ENCODE results near the gene PRRT1. TPM values are rescaled to one million over a fixed set of nuclear protein-coding genes. Genes with fewer than 3 reads are reported as not detected.

Gene PRRT1
- total and polyA plus RNA-seq, 2 experiments from 2014 or later: 1.2 to 2.1 TPM

GRCh38 chr6:32116674-32117073 is 35.1 kb downstream of the PRRT1 start:
- Histone ChIP-seq H3K27me3 (replicated peaks; ENCODE audit: insufficient read depth) (no peaks in the 10 kb centered on the region), H2AFZ (no peak overlapping the region), H3K27ac (no peak overlapping the region), H3K9me2 (ENCODE audit: insufficient read depth) (no peaks in the 10 kb centered on the region), H4K20me1 (ENCODE audit: insufficient read depth) (no peaks in the 10 kb centered on the region), H3F3A (ENCODE audit: insufficient read depth) (peaks cover 27% of the 10 kb centered on the region), H3K36me3 (ENCODE audit: low read depth) (peaks cover 5% of the 10 kb centered on the region; the same call in 1 of the 2 replicates), H3K4me1 (ENCODE audit: insufficient read depth) (peaks cover 39% of the 10 kb centered on the region), H3K9me3 (ENCODE audit: low read depth) (no peaks in the 10 kb centered on the region), H3K9ac (no peak overlapping the region), H3K4me3 (no peak overlapping the region), H3K4me2 (ENCODE audit: unreplicated experiment) (no peak overlapping the region), H3K79me2 (ENCODE audit: insufficient read depth) (no peaks in the 10 kb centered on the region)
- TF ChIP-seq EZH2 (IDR thresholded peaks at IDR 0.05; ENCODE audit: insufficient read depth, poor library complexity, severe bottlenecking): no peak
- TF ChIP-seq EZH2phosphoT487 (IDR thresholded peaks at IDR 0.05; ENCODE audit: insufficient read depth, low read depth): no peak
- 94 to 95% methylated on average over 7 of the region's 7 CpGs for WGBS, 2 experiments (ENCODE audit: low coverage in 1 of 2, low lambda C conversion rate in 2 of 2, missing lambda C conversion rate in 2 of 2)
- DNase-seq: peak; percentile 45
- in situ Hi-C loops (cut with MboI): no loop called here

DNA sequence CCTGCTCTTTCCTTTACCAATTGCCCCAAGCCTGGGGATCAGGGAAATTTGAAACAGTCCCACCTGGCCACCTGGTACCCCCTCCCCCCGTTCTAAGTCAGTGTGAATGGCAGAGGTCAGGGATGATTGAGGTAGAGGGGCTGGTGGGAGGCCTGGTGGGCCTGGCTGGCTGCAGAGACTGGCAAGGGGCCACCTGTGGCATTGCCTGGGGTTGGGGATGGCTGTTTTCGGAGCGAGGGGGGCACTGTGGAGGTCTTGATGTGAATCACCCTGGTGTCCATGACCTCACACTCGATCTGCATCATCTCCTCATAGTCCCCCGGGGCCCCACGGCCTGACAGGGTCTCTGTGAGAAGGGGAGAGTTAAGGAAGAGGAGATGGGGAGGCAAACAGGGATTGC is 36.1 kb downstream of the PRRT1 start:
- 69 to 75% methylated on average over 6 of the region's 6 CpGs for WGBS, 2 experiments (ENCODE audit: low coverage in 1 of 2, low lambda C conversion rate in 2 of 2, missing lambda C conversion rate in 2 of 2)
- no peak overlapping the region for H3K4me2 ChIP-seq (ENCODE audit: unreplicated experiment)
- peaks cover 27% of the 10 kb centered on the region for H3F3A ChIP-seq (ENCODE audit: insufficient read depth)
- H3K4me3 ChIP-seq: no peak overlapping the region
- no peaks in the 10 kb centered on the region for H3K9me2 ChIP-seq (ENCODE audit: insufficient read depth)
- no peak for DNase-seq
- TF ChIP-seq EZH2phosphoT487 (IDR thresholded peaks at IDR 0.05; ENCODE audit: insufficient read depth, low read depth) (no peak), EZH2 (IDR thresholded peaks at IDR 0.05; ENCODE audit: insufficient read depth, poor library complexity, severe bottlenecking) (no peak)
- no peaks in the 10 kb centered on the region for H3K79me2 ChIP-seq (ENCODE audit: insufficient read depth)
- peak overlapping the region; percentile 98 for H3K27ac ChIP-seq
- H3K27me3 ChIP-seq (replicated peaks; ENCODE audit: insufficient read depth): no peaks in the 10 kb centered on the region
- H4K20me1 ChIP-seq (ENCODE audit: insufficient read depth): no peaks in the 10 kb centered on the region
- no peaks in the 10 kb centered on the region; the same call in none of the 2 replicates for H3K36me3 ChIP-seq (ENCODE audit: low read depth)
- no peaks in the 10 kb centered on the region for H3K9me3 ChIP-seq (ENCODE audit: low read depth)
- H3K9ac ChIP-seq: peak overlapping the region; percentile 82
- in situ Hi-C loops (cut with MboI): no loop called here
- H2AFZ ChIP-seq: no peak overlapping the region
- H3K4me1 ChIP-seq (ENCODE audit: insufficient read depth): peaks cover 43% of the 10 kb centered on the region

DNA sequence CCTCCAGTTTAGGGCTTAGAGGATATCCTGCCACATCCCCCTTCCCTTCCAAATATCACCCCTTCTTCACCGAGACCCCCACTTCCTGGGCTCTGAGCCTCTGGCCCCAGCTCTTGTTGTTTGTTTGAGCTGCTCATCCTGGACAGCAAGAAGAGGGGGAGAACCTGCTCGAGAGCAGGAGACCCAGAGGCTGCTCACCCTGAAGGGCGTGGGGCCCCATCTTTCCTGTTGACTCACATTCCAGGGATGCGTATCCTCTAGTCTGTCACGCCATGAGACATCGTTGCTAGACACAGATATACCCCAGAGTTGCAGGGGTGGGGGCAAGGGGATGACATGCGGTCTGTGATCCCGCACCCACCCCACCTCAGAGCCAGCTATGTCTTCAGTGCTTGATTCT is 36.9 kb downstream of the PRRT1 start:
- H3K27me3 ChIP-seq (replicated peaks; ENCODE audit: insufficient read depth): no peaks in the 10 kb centered on the region
- peak overlapping the region; percentile 82 for H3K9ac ChIP-seq
- TF ChIP-seq EZH2 (IDR thresholded peaks at IDR 0.05; ENCODE audit: insufficient read depth, poor library complexity, severe bottlenecking) (no peak), EZH2phosphoT487 (IDR thresholded peaks at IDR 0.05; ENCODE audit: insufficient read depth, low read depth) (no peak)
- WGBS, 2 experiments (ENCODE audit: low coverage in 1 of 2, low lambda C conversion rate in 2 of 2, missing lambda C conversion rate in 2 of 2): 11 to 13% methylated on average over 8 of the region's 8 CpGs
- H4K20me1 ChIP-seq (ENCODE audit: insufficient read depth): no peaks in the 10 kb centered on the region
- DNase-seq: peak; percentile 98
- H3K9me3 ChIP-seq (ENCODE audit: low read depth): no peaks in the 10 kb centered on the region
- H3K36me3 ChIP-seq (ENCODE audit: low read depth): no peaks in the 10 kb centered on the region; the same call in none of the 2 replicates
- no peaks in the 10 kb centered on the region for H3K9me2 ChIP-seq (ENCODE audit: insufficient read depth)
- H2AFZ ChIP-seq: no peak overlapping the region
- H3K4me2 ChIP-seq (ENCODE audit: unreplicated experiment): peak overlapping the region; percentile 56
- in situ Hi-C loops (cut with MboI): no loop called here
- H3F3A ChIP-seq (ENCODE audit: insufficient read depth): peaks cover 25% of the 10 kb centered on the region
- H3K79me2 ChIP-seq (ENCODE audit: insufficient read depth): no peaks in the 10 kb centered on the region
- peak overlapping the region; percentile 98 for H3K27ac ChIP-seq
- H3K4me3 ChIP-seq: peak overlapping the region; percentile 31; the same call in 1 of the 2 replicates
- H3K4me1 ChIP-seq (ENCODE audit: insufficient read depth): peaks cover 45% of the 10 kb centered on the region

DNA sequence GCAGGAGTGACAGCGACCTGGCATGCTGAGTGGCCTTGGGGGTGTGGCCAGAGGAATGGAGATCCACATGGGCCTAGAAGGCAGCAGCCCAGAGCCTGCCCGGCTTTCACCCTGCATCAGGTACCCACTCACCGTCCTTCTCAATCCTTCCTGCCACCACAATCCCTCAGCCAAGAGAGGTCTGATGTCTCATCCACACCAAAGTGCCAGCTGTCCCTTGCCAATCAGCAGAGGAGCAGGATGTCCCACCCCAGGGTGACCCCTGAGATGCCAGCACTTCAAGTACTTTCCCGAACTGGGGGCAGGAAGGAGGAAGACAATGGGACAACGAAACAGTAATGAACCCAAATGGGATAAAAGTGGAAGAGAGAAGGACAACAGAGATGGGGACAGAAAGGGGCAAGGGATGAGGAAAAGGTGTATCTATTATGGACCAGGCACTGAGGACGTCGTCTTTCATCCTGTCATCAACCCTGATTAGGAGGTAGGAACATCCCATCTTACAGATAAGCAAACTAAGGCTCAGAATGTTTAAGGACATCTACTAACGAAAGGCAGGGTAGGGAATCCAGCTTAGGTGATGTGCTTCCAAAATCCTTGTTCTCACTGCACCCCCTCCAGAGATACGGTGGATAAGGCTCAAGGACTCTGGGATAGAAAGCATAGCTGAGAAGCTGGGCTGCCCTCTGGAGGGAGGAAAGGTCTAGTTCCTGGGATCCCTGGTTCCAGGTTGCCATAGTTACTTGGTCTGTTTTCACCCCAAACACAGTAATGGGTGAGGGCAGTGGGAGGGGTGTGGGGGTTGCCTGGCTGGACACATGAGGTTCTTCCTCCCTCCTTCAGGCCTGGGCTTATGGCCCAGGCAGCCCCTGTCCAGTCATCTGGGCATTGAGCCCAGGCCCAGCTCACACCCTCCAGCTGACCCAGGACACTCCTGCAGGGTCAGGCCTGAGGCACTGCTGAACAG is 38.1 kb downstream of the PRRT1 start:
- Histone ChIP-seq H2AFZ (no peak overlapping the region), H3K27me3 (replicated peaks; ENCODE audit: insufficient read depth) (no peaks in the 10 kb centered on the region), H3K9me2 (ENCODE audit: insufficient read depth) (no peaks in the 10 kb centered on the region), H3K36me3 (ENCODE audit: low read depth) (no peaks in the 10 kb centered on the region; the same call in none of the 2 replicates), H3K9me3 (ENCODE audit: low read depth) (no peaks in the 10 kb centered on the region), H3K4me3 (no peak overlapping the region), H3K9ac (peak overlapping the region; percentile 82), H4K20me1 (ENCODE audit: insufficient read depth) (no peaks in the 10 kb centered on the region), H3K4me1 (ENCODE audit: insufficient read depth) (peaks cover 45% of the 10 kb centered on the region), H3K79me2 (ENCODE audit: insufficient read depth) (no peaks in the 10 kb centered on the region), H3F3A (ENCODE audit: insufficient read depth) (peaks cover 16% of the 10 kb centered on the region), H3K27ac (peak overlapping the region; percentile 98), H3K4me2 (ENCODE audit: unreplicated experiment) (peak overlapping the region; percentile 71)
- in situ Hi-C loops (cut with MboI): no loop called here
- TF ChIP-seq EZH2phosphoT487 (IDR thresholded peaks at IDR 0.05; ENCODE audit: insufficient read depth, low read depth): no peak
- 51 to 54% methylated on average over 9 of the region's 9 CpGs for WGBS, 2 experiments (ENCODE audit: low coverage in 1 of 2, low lambda C conversion rate in 2 of 2, missing lambda C conversion rate in 2 of 2)
- peak; percentile 98 for DNase-seq
